ENCODE data around the gene ZNF558. TPM values are rescaled to one million over a fixed set of nuclear protein-coding genes. Genes with fewer than 3 reads are reported as not detected.
"Not testable (repeated sequence)": the region's sequence is repeated elsewhere in the genome, so short reads cannot be mapped to it uniquely, and the experiment has no call there.

The ZNF558 gene
- polyA plus RNA-seq, 2 donors, result 8.5 to 11.8 TPM

DNA sequence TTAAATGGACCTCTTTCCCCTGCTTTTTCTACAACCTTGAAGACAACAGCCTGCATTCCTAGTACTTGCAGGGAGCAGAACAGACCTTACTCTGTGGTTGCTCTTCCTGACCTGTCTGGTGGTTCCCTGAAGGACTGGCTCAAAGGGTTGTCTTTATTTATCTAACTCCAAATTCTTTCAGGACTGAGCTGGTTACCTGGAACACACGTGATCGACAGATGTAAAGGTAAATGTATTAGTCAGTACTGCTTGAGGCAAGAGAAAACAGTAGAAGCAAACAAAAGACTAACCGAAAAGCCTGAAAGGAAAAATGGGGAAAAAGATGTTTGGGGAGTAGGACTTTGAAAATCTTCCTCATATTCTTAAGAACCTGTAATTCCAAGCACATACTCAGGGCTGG lies 17.9 kb downstream of the ZNF558 start:
- H3K27me3 ChIP-seq (ENCODE audit: control insufficient read depth in 1 of 2, insufficient read depth in 2 of 2, low read length in 2 of 2), result no peaks in the 10 kb centered on the region
- peaks cover 25 to 38% of the 10 kb centered on the region in 2 donors for H3K36me3 ChIP-seq (ENCODE audit: control insufficient read depth in 2 of 2, insufficient read depth in 2 of 2, low read length in 1 of 2)
- no peak overlapping the region for H3K27ac ChIP-seq (ENCODE audit: low read depth in 2 of 2, low read length in 1 of 2)
- no peaks in the 10 kb centered on the region for H3K4me1 ChIP-seq (ENCODE audit: control insufficient read depth in 2 of 2, insufficient read depth in 2 of 2, low read length in 1 of 2)
- H3K4me3 ChIP-seq (ENCODE audit: low read depth in 1 of 2, low read length in 2 of 2), result no peak overlapping the region
- H3K9me3 ChIP-seq (ENCODE audit: control insufficient read depth in 2 of 2, insufficient read depth in 1 of 2, low read depth in 1 of 2, low read length in 1 of 2), result peaks cover 22 to 33% of the 10 kb centered on the region in 2 donors
- 90 to 95% methylated on average over 3 of the region's 3 CpGs for WGBS, 2 donors

DNA sequence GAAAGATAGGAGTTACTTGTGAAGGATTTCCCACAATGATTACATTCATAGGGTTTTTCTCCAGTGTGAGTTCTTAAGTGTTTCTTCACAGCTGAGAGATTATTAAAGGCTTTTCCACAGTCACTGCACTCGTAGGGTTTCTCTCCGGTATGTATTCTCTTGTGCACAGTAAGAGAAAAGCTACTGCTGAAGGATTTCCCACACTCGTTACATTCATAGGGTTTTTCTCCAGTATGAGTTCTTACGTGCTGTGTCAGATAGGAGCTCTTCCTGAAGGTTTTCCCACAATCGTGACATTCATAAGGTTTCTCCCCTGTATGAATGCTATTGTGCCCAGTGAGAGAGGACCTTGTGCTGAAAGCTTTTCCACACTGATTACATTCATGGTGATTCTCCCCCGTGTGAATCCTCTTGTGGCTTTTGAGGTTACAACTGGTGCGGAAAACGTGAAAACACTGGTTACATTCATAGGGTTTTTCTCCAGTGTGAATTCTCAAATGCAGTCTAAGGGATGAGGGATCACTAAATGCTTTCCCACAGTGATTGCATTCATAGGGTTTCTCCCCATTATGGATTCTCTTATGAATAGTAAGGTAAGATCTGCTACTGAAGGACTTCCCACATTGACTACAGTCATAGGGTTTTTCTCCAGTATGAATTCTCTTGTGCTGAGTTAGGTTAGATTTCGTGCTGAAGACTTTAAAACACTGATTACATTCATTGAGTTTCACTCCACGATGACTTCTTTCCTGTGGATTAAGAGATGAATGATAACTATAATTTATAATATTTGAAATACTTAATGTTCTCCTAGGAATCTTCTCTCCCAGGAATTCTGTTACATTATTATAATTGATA lies 20.6 kb downstream of the ZNF558 start:
- Histone ChIP-seq H3K4me3 (ENCODE audit: low read depth in 1 of 2, low read length in 2 of 2) (peak overlapping the region in 1 of 2 donors; percentile 5), H3K36me3 (ENCODE audit: control insufficient read depth in 2 of 2, insufficient read depth in 2 of 2, low read length in 1 of 2) (peaks cover 28 to 43% of the 10 kb centered on the region in 2 donors), H3K4me1 (ENCODE audit: control insufficient read depth in 2 of 2, insufficient read depth in 2 of 2, low read length in 1 of 2) (no peaks in the 10 kb centered on the region), H3K9me3 (ENCODE audit: control insufficient read depth in 2 of 2, insufficient read depth in 1 of 2, low read depth in 1 of 2, low read length in 1 of 2) (peaks cover 27 to 43% of the 10 kb centered on the region in 2 donors), H3K27ac (ENCODE audit: low read depth in 2 of 2, low read length in 1 of 2) (no peak overlapping the region), H3K27me3 (ENCODE audit: control insufficient read depth in 1 of 2, insufficient read depth in 2 of 2, low read length in 2 of 2) (no peaks in the 10 kb centered on the region)
- 97% methylated on average over 10 of the region's 10 CpGs for WGBS, 2 donors

DNA sequence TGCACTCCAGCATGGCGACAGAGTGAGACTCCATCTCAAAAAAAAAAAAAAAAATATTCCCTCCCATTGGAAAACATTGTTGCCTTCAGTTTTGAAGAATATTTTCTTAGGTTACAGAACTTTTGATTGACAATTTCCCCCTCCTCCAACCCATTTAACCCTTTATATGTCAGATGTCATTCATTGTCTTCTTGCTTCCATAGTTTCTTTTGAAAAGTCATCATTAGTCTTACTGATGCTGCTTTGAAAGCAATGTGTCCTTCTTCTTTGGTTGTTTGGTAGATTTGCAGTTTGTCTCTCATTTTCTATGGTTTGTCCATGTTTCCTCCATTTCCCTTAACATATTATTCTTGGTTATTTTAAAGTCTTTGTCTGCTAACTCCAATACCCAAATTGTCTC lies 25.4 kb downstream of the ZNF558 start:
- H3K27ac ChIP-seq (ENCODE audit: low read depth in 2 of 2, low read length in 1 of 2), result no peak overlapping the region
- peaks cover 26 to 36% of the 10 kb centered on the region in 2 donors for H3K9me3 ChIP-seq (ENCODE audit: control insufficient read depth in 2 of 2, insufficient read depth in 1 of 2, low read depth in 1 of 2, low read length in 1 of 2)
- no peak overlapping the region for H3K4me3 ChIP-seq (ENCODE audit: low read depth in 1 of 2, low read length in 2 of 2)
- H3K27me3 ChIP-seq (ENCODE audit: control insufficient read depth in 1 of 2, insufficient read depth in 2 of 2, low read length in 2 of 2), result no peaks in the 10 kb centered on the region
- H3K36me3 ChIP-seq (ENCODE audit: control insufficient read depth in 2 of 2, insufficient read depth in 2 of 2, low read length in 1 of 2), result peaks cover 19 to 22% of the 10 kb centered on the region in 2 donors
- WGBS, 2 donors, result 100% methylated on average over 1 of the region's 1 CpG
- H3K4me1 ChIP-seq (ENCODE audit: control insufficient read depth in 2 of 2, insufficient read depth in 2 of 2, low read length in 1 of 2), result no peaks in the 10 kb centered on the region

DNA sequence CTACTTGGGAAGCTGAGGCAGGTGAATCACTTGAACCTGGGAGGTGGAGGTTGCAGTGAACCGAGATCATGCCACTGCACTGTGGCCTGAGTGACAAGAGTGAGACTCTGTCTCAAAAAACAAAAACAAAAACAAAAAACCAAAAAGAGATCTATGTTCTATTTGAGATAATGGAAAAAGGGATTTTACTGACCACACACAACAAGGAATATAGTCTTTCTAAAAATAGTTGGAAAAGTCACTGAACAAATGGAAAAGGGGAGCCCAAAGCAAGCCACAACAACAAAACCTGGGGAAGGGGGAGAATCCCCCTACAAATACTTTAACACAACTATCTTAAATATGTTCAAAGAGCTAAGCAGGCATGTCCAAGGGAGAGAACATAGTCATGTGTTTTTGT lies 37.3 kb downstream of the ZNF558 start:
- no peak overlapping the region for H3K27ac ChIP-seq (ENCODE audit: low read depth in 2 of 2, low read length in 1 of 2)
- no peaks in the 10 kb centered on the region for H3K27me3 ChIP-seq (ENCODE audit: control insufficient read depth in 1 of 2, insufficient read depth in 2 of 2, low read length in 2 of 2)
- peaks cover 0 to 4% of the 10 kb centered on the region in 2 donors for H3K9me3 ChIP-seq (ENCODE audit: control insufficient read depth in 2 of 2, insufficient read depth in 1 of 2, low read depth in 1 of 2, low read length in 1 of 2)
- 50 to 51% methylated on average over 1 of the region's 1 CpG for WGBS, 2 donors
- no peaks in the 10 kb centered on the region for H3K36me3 ChIP-seq (ENCODE audit: control insufficient read depth in 2 of 2, insufficient read depth in 2 of 2, low read length in 1 of 2)
- no peak overlapping the region for H3K4me3 ChIP-seq (ENCODE audit: low read depth in 1 of 2, low read length in 2 of 2)
- H3K4me1 ChIP-seq (ENCODE audit: control insufficient read depth in 2 of 2, insufficient read depth in 2 of 2, low read length in 1 of 2), result no peaks in the 10 kb centered on the region

DNA sequence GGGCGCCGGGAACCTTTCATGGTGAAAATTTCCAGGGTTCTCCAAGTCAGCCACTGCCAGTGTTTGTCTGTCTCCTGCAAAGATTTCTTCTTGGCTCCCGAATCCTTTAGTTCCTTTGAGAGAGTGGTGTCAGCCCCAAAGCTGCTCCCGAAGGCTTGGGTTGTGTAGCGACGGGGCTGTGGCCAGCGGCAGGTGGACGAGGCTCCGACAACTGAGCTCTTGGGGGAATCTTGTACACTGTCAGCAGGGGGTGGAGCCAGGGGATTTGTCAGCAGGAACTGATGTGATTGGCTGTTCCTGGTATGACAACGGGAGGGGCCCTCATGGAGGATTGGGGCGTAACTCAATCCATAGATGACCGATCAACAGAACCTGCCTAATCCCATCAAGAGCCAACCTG lies 58.5 kb downstream of the ZNF558 start:
- not testable (repeated sequence) for H3K9me3 ChIP-seq (ENCODE audit: control insufficient read depth in 2 of 2, insufficient read depth in 1 of 2, low read depth in 1 of 2, low read length in 1 of 2); H3K27me3 ChIP-seq (ENCODE audit: control insufficient read depth in 1 of 2, insufficient read depth in 2 of 2, low read length in 2 of 2); H3K4me3 ChIP-seq (ENCODE audit: low read depth in 1 of 2, low read length in 2 of 2); H3K4me1 ChIP-seq (ENCODE audit: control insufficient read depth in 2 of 2, insufficient read depth in 2 of 2, low read length in 1 of 2); H3K36me3 ChIP-seq (ENCODE audit: control insufficient read depth in 2 of 2, insufficient read depth in 2 of 2, low read length in 1 of 2); H3K27ac ChIP-seq (ENCODE audit: low read depth in 2 of 2, low read length in 1 of 2)
- WGBS, 2 donors, result 75 to 92% methylated on average over 5 to 6 of the region's 12 CpGs

DNA sequence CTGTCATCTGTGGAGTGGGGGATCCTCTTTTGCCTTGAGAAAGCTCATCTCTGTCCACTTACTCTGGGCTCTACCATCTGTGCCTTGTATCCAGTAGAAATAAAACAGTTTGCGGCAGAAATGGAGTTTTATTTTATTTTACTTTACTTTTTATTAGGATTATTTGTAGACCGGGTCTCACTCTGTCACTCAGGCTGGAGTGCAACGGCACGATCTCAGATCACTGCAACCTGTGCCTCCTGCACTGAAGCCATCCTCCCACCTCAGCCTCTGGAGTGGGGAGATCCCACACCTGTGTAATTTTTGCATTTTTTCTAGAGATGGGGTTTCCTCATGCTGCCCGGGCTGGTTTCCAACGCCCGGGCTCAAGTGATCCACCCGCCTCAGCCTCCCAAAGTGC lies 62.8 kb downstream of the ZNF558 start:
- not testable (repeated sequence) for H3K9me3 ChIP-seq (ENCODE audit: control insufficient read depth in 2 of 2, insufficient read depth in 1 of 2, low read depth in 1 of 2, low read length in 1 of 2); H3K4me1 ChIP-seq (ENCODE audit: control insufficient read depth in 2 of 2, insufficient read depth in 2 of 2, low read length in 1 of 2); H3K4me3 ChIP-seq (ENCODE audit: low read depth in 1 of 2, low read length in 2 of 2); H3K36me3 ChIP-seq (ENCODE audit: control insufficient read depth in 2 of 2, insufficient read depth in 2 of 2, low read length in 1 of 2); H3K27ac ChIP-seq (ENCODE audit: low read depth in 2 of 2, low read length in 1 of 2); H3K27me3 ChIP-seq (ENCODE audit: control insufficient read depth in 1 of 2, insufficient read depth in 2 of 2, low read length in 2 of 2)
- 76 to 93% methylated on average over 3 of the region's 8 CpGs for WGBS, 2 donors

DNA sequence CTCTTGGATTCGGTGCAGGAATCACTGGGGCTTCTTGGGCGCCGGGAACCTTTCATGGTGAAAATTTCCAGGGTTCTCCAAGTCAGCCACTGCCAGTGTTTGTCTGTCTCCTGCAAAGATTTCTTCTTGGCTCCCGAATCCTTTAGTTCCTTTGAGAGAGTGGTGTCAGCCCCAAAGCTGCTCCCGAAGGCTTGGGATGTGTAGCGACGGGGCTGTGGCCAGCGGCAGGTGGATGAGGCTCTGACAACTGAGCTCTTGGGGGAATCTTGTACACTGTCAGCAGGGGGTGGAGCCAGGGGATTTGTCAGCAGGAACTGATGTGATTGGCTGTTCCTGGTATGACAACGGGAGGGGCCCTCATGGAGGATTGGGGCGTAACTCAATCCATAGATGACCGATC lies 64.8 kb downstream of the ZNF558 start:
- H3K36me3 ChIP-seq (ENCODE audit: control insufficient read depth in 2 of 2, insufficient read depth in 2 of 2, low read length in 1 of 2); H3K4me1 ChIP-seq (ENCODE audit: control insufficient read depth in 2 of 2, insufficient read depth in 2 of 2, low read length in 1 of 2); H3K4me3 ChIP-seq (ENCODE audit: low read depth in 1 of 2, low read length in 2 of 2); H3K9me3 ChIP-seq (ENCODE audit: control insufficient read depth in 2 of 2, insufficient read depth in 1 of 2, low read depth in 1 of 2, low read length in 1 of 2); H3K27me3 ChIP-seq (ENCODE audit: control insufficient read depth in 1 of 2, insufficient read depth in 2 of 2, low read length in 2 of 2); H3K27ac ChIP-seq (ENCODE audit: low read depth in 2 of 2, low read length in 1 of 2): not testable (repeated sequence)
- 84 to 85% methylated on average over 5 of the region's 11 CpGs for WGBS, 2 donors

Other genes with a start within 250 kb of the ZNF558 start
- gene ADAMTS10, start 221.6 kb downstream of the ZNF558 start, polyA plus RNA-seq, result 10 to 100 TPM in 1 of 2 donors, 1 to 10 TPM in 1; 7.3 to 11.7 TPM
- gene NFILZ, start 201.7 kb downstream of the ZNF558 start, polyA plus RNA-seq, result not detected
- gene ACTL9, start 133.5 kb downstream of the ZNF558 start, polyA plus RNA-seq, result not detected
- not detected for gene OR2Z1, start 110.7 kb downstream of the ZNF558 start, polyA plus RNA-seq
- not detected for gene MBD3L1, start 73 bp upstream of the ZNF558 start, polyA plus RNA-seq
- under 1 TPM; 0.04 to 0.06 TPM for gene MUC16, start 178.1 kb upstream of the ZNF558 start, polyA plus RNA-seq